Measurements from ENCODE around the gene APIP. TPM values are rescaled to one million over a fixed set of nuclear protein-coding genes. Genes with fewer than 3 reads are reported as not detected.

APIP gene
- total RNA-seq, 1 experiment from 2014 or later = 31.3 TPM

GRCh38 chr11:34911676-34912075 is 4.5 kb downstream of the APIP start:
- no peak overlapping the region for H3K4ac ChIP-seq (ENCODE audit: low read depth, low read length)
- H4K20me1 ChIP-seq (ENCODE audit: control insufficient read depth, insufficient read depth, insufficient read length) = no peaks in the 10 kb centered on the region
- no peak overlapping the region for H3K56ac ChIP-seq (ENCODE audit: insufficient read length, low read depth, low read length)
- no peak overlapping the region for H3K23ac ChIP-seq (ENCODE audit: insufficient read length, low read depth, low read length)
- H3T11ph ChIP-seq (ENCODE audit: low read length) = no peak overlapping the region
- H2BK120ac ChIP-seq (ENCODE audit: low read depth, low read length, poor library complexity, severe bottlenecking) = no peak overlapping the region
- no peak overlapping the region for H2BK15ac ChIP-seq (ENCODE audit: low read depth, low read length)
- no peaks in the 10 kb centered on the region for H3K23me2 ChIP-seq (ENCODE audit: insufficient read length, low read depth, low read length, poor library complexity, severe bottlenecking)
- H3K14ac ChIP-seq (ENCODE audit: insufficient read depth, low read length) = no peak overlapping the region
- Mint-ChIP-seq H3K36me3 (ENCODE audit: insufficient read depth in 1 of 3, low read depth in 3 of 3) (peaks cover 15 to 22% (median 17%) of the 10 kb centered on the region in 3 experiments; a peak in 6 of 7 replicates), H3K4me1 (peaks cover 5% of the 10 kb centered on the region in 2 experiments), H3K27ac (no peak overlapping the region), H3K27me3 (ENCODE audit: low read depth) (no peaks in the 10 kb centered on the region), H3K9me3 (peaks cover 0 to 2% of the 10 kb centered on the region in 2 experiments; a peak in 2 of 5 replicates), H3K4me3 (no peak overlapping the region)
- H2AFZ ChIP-seq (ENCODE audit: low read length) = no peak overlapping the region
- H2BK12ac ChIP-seq (ENCODE audit: insufficient read length, low read depth, low read length) = no peak overlapping the region
- no peak overlapping the region for H2BK20ac ChIP-seq (ENCODE audit: low read depth, low read length, poor library complexity, severe bottlenecking)
- no peaks in the 10 kb centered on the region for H3K27me3 ChIP-seq (ENCODE audit: insufficient read depth, low read length)
- peaks cover 4% of the 10 kb centered on the region; the same call in 1 of the 2 replicates for H3K79me2 ChIP-seq (ENCODE audit: insufficient read depth, low read length)
- no peak overlapping the region for H3K9ac ChIP-seq (ENCODE audit: extremely low read depth, insufficient read length, low read length)
- H3K9me3 ChIP-seq (ENCODE audit: control insufficient read depth, low read depth, low read length) = no peaks in the 10 kb centered on the region
- no peak overlapping the region for H4K91ac ChIP-seq (ENCODE audit: insufficient read length, low read depth, low read length)
- WGBS (ENCODE audit: extremely low coverage, insufficient read length, low lambda C conversion rate) = no CpG with 5 or more reads among the region's 2 CpGs
- H3K4me2 ChIP-seq (ENCODE audit: insufficient read depth, insufficient read length, low read length) = no peak overlapping the region
- H3K4me1 ChIP-seq (ENCODE audit: insufficient read depth, low read length) = peaks cover 5% of the 10 kb centered on the region; the same call in 1 of the 2 replicates
- H3K79me1 ChIP-seq (ENCODE audit: insufficient read depth, low read depth, low read length, poor library complexity, severe bottlenecking) = no peaks in the 10 kb centered on the region
- H3K18ac ChIP-seq (ENCODE audit: insufficient read length, low read depth, low read length) = no peak overlapping the region
- TF ChIP-seq CTCF (conservative IDR thresholded peaks at IDR 0.05) = no peak
- H4K8ac ChIP-seq (replicated peaks; ENCODE audit: insufficient read length, low read depth, low read length) = no peak overlapping the region
- H4K5ac ChIP-seq (ENCODE audit: insufficient read length, low read depth, low read length) = no peak overlapping the region
- no peak for DNase-seq
- no peak overlapping the region for H3K27ac ChIP-seq (ENCODE audit: insufficient read length, low read depth, low read length)
- no peak overlapping the region for H2BK5ac ChIP-seq (ENCODE audit: insufficient read length, low read length)
- no peak overlapping the region for H2AK5ac ChIP-seq (ENCODE audit: insufficient read length, low read length)
